Amniotic epithelial cell (primary cell): ENCODE results near the gene ZNF22.

Experiments used
- DNase-seq: peaks from one replicate; pipeline ENCODE4 v3.0.0-alpha.2; 2010; ENCODE audit warnings: low read depth

Gene ZNF22

GRCh38 chr10:45015590-45015989 lies 14.9 kb downstream of the ZNF22 start:
- no peak for DNase-seq

GRCh38 chr10:45023426-45023825 lies 22.7 kb downstream of the ZNF22 start:
- peak; percentile 15 for DNase-seq

GRCh38 chr10:45034301-45034700 lies 33.6 kb downstream of the ZNF22 start:
- DNase-seq, result no peak

- DNase-seq, result no peak
These were observed 35.0 kb downstream of the ZNF22 start for GRCh38 chr10:45035673-45036072.

- peak; percentile 7 for DNase-seq
These were observed 40.3 kb downstream of the ZNF22 start for GRCh38 chr10:45040921-45041542.

- DNase-seq, result no peak
These were observed 43.6 kb downstream of the ZNF22 start for GRCh38 chr10:45044290-45044689.

GRCh38 chr10:45050551-45051235 lies 50.0 kb downstream of the ZNF22 start:
- DNase-seq, result no peak

- no peak for DNase-seq
These were observed 52.0 kb downstream of the ZNF22 start for GRCh38 chr10:45052700-45053099.

GRCh38 chr10:45053569-45054100 lies 52.9 kb downstream of the ZNF22 start:
- peak; percentile 4 for DNase-seq
